Neuronal stem cell (in vitro differentiated cells): Measurements from ENCODE around the gene RAPGEF1.

Source experiments
- DNase-seq: peaks from one replicate; pipeline ENCODE4 v3.0.0-alpha.2; 2013; ENCODE audit warnings: low spot score
- H2AFZ ChIP-seq: one replicate; pipeline ENCODE4 v1.6.1; 2013; ENCODE audit warnings: mild to moderate bottlenecking, low read length, inconsistent platforms
- H2AK5ac ChIP-seq: 2 replicates; pipeline ENCODE4 v1.6.1; 2013; ENCODE audit warnings: low read depth, mild to moderate bottlenecking, inconsistent platforms, low read length, moderate library complexity, mixed read lengths
- H2BK120ac ChIP-seq: 2 replicates; pipeline ENCODE4 v1.6.1; 2013; ENCODE audit warnings: low read depth, mild to moderate bottlenecking, inconsistent platforms, low read length, moderate library complexity, mixed read lengths
- H2BK12ac ChIP-seq: one replicate; pipeline ENCODE4 v1.6.1; 2013; ENCODE audit warnings: low read length, inconsistent platforms
- H2BK15ac ChIP-seq: 2 replicates; pipeline ENCODE4 v1.6.1; 2013; ENCODE audit warnings: mild to moderate bottlenecking, low read length, inconsistent platforms, mixed read lengths
- H2BK5ac ChIP-seq: one replicate; pipeline ENCODE4 v1.6.1; 2013; ENCODE audit warnings: inconsistent platforms, mild to moderate bottlenecking, low read length, moderate library complexity
- H3K14ac ChIP-seq: one replicate; pipeline ENCODE4 v1.6.1; 2013; ENCODE audit warnings: low read length, inconsistent platforms
- H3K18ac ChIP-seq: 2 replicates; pipeline ENCODE4 v1.6.1; 2013; ENCODE audit warnings: low read length, inconsistent platforms
- H3K23ac ChIP-seq: 2 replicates; pipeline ENCODE4 v1.6.1; 2013; ENCODE audit warnings: low read depth, mild to moderate bottlenecking, mixed read lengths, low read length, inconsistent platforms; ENCODE audit not compliant: poor library complexity
- H3K27ac ChIP-seq: replicated peaks from 3 replicates; pipeline ENCODE4 v1.5.1; 2013; ENCODE audit warnings: low read length, inconsistent platforms
- H3K27me3 ChIP-seq, 3 experiments: 2 replicates each; pipeline ENCODE4 v1.6.1; 2013; ENCODE audit warnings: low read length in 3 of 3, mild to moderate bottlenecking in 2 of 3, inconsistent platforms in 1 of 3, low read depth in 1 of 3, mixed read lengths in 1 of 3, moderate library complexity in 1 of 3; ENCODE audit not compliant: control insufficient read depth in 3 of 3, insufficient read depth in 3 of 3
- H3K36me3 ChIP-seq, 2 donors: replicated peaks in 1 of 2; 2 replicates each; pipeline ENCODE4 v1.6.1; 2013; ENCODE audit warnings: low read length in 2 of 2; ENCODE audit not compliant: control insufficient read depth in 2 of 2, insufficient read depth in 2 of 2
- H3K4ac ChIP-seq: 2 replicates; pipeline ENCODE4 v1.6.1; 2013; ENCODE audit warnings: inconsistent platforms, mild to moderate bottlenecking, low read length, moderate library complexity
- H3K4me1 ChIP-seq, 2 donors: 1 replicate in 1 of 2; 2 replicates in 1 of 2; pipeline ENCODE4 v1.6.1; 2013; ENCODE audit warnings: low read length in 2 of 2, low read depth in 1 of 2; ENCODE audit not compliant: control insufficient read depth in 2 of 2, insufficient read depth in 1 of 2
- H3K4me2 ChIP-seq: one replicate; pipeline ENCODE4 v1.6.1; 2013; ENCODE audit warnings: mild to moderate bottlenecking, low read length, inconsistent platforms; ENCODE audit not compliant: insufficient read depth, poor library complexity, severe bottlenecking
- H3K4me3 ChIP-seq, 2 donors: 2 replicates each; pipeline ENCODE4 v1.5.1; 2013; ENCODE audit warnings: low read length in 2 of 2, mild to moderate bottlenecking in 2 of 2, inconsistent platforms in 1 of 2, moderate library complexity in 1 of 2
- H3K79me1 ChIP-seq: one replicate; pipeline ENCODE4 v1.6.1; 2013; ENCODE audit warnings: low read depth, mild to moderate bottlenecking, inconsistent platforms, low read length, moderate library complexity
- H3K9ac ChIP-seq: one replicate; pipeline ENCODE4 v1.6.1; 2013; ENCODE audit warnings: mild to moderate bottlenecking, low read depth, low read length, inconsistent platforms; ENCODE audit not compliant: poor library complexity
- H3K9me3 ChIP-seq, 2 donors: replicated peaks in 1 of 2; 2 replicates each; pipeline versions ENCODE3 to v1.6.1; 2013; ENCODE audit warnings: low read length in 2 of 2, mild to moderate bottlenecking in 2 of 2, inconsistent platforms in 1 of 2, low read depth in 1 of 2, mixed read lengths in 1 of 2, moderate library complexity in 1 of 2; ENCODE audit not compliant: control insufficient read depth in 2 of 2, insufficient read depth in 1 of 2
- H4K8ac ChIP-seq: one replicate; pipeline ENCODE4 v1.6.1; 2013; ENCODE audit warnings: low read depth, mild to moderate bottlenecking, inconsistent platforms, low read length, moderate library complexity
- H4K91ac ChIP-seq: one replicate; pipeline ENCODE4 v1.6.1; 2013; ENCODE audit warnings: low read length, low read depth, mild to moderate bottlenecking, inconsistent platforms; ENCODE audit not compliant: poor library complexity
- WGBS, 2 donors: extraction: QIAGEN DNeasy Blood & Tissue Kit; methylation state at CpG; one replicate each; pipeline ENCODE4 v1.1.7; 2013; ENCODE audit warnings: missing lambda C conversion rate in 2 of 2, mixed read lengths in 1 of 2; ENCODE audit not compliant: insufficient read length in 2 of 2, insufficient replicate concordance in 1 of 2; ENCODE audit errors: extremely low coverage in 2 of 2; 5-methylcytosine and 5-hydroxymethylcytosine counted together

RAPGEF1 gene

DNA sequence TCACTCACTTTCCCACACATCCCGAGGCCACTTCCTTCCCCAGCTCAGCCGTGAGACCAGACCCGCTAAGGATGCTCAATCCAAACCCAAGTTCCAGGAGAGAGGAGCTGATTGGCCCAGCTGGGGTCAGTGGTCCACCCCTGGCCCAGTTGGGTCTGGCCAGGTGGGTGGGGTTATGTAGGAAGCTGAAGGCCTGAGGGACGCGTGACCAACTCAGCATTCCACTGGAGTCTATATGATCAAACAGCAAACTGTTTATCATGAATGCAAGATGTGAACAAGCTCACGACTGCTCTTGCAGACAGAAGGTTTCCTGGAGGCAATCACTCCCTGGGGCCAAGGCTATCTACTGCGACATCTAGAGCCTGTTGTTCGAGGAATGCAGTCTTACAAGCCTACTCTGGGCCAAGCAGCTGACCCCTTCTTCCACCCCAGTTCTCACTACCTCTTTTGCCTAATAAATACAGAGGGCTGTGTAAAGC, 4.9 kb upstream of the RAPGEF1 start:
- H3K18ac ChIP-seq, result no peak overlapping the region
- no peak overlapping the region for H2BK120ac ChIP-seq
- no peak overlapping the region for H2BK5ac ChIP-seq
- no CpG with 5 or more reads among the region's 8 CpGs for WGBS, 2 donors
- H3K4me1 ChIP-seq, result peaks cover 0 to 4% of the 10 kb centered on the region in 2 donors
- no peaks in the 10 kb centered on the region for H3K36me3 ChIP-seq
- H3K9me3 ChIP-seq, result peaks cover 3 to 6% of the 10 kb centered on the region in 2 donors
- H3K4ac ChIP-seq, result no peak overlapping the region
- no peaks in the 10 kb centered on the region for H3K79me1 ChIP-seq
- no peak overlapping the region for H3K9ac ChIP-seq
- H2AFZ ChIP-seq, result no peak overlapping the region
- no peak overlapping the region for H4K8ac ChIP-seq
- H3K27me3 ChIP-seq, result no peaks in the 10 kb centered on the region
- no peak overlapping the region for H3K14ac ChIP-seq
- H3K4me3 ChIP-seq, result no peak overlapping the region
- H4K91ac ChIP-seq, result no peak overlapping the region
- H3K23ac ChIP-seq, result no peak overlapping the region
- H2AK5ac ChIP-seq, result no peak overlapping the region
- H2BK15ac ChIP-seq, result no peak overlapping the region
- no peak overlapping the region for H3K4me2 ChIP-seq
- H3K27ac ChIP-seq, result no peak overlapping the region
- DNase-seq, result no peak
- no peak overlapping the region for H2BK12ac ChIP-seq

DNA sequence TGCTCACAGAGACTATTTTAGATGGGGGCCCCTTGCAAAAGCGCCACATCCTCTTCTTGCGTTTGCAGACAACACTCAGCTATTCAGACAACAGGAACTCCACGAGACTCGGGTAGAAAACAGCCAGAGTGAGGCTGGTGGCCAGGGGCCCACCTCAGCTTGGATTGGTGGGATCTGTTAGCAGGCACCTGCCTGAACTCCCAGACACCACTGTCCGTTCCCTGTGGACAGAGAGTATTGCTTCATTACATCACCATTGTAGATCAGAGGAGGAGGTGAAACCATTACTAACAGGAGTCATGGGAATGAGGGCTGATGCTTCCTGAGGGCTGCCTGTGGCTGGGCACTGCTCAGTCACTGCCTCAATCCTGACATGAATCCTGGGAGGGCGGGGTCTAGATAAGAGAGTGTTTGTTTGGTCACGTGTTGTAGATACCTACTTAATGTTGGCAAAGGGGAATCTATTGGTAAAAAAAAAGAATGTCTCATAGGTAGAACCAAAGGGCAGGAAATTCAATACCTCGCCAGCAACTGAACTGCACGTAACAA, 4.4 kb upstream of the RAPGEF1 start:
- no peak overlapping the region for H3K4me3 ChIP-seq
- H3K9ac ChIP-seq, result no peak overlapping the region
- H4K91ac ChIP-seq, result no peak overlapping the region
- no peaks in the 10 kb centered on the region for H3K36me3 ChIP-seq
- H2AFZ ChIP-seq, result no peak overlapping the region
- no peak overlapping the region for H3K4ac ChIP-seq
- H4K8ac ChIP-seq, result no peak overlapping the region
- WGBS, 2 donors, result no CpG with 5 or more reads among the region's 9 CpGs
- H2BK120ac ChIP-seq, result no peak overlapping the region
- H2AK5ac ChIP-seq, result no peak overlapping the region
- H2BK12ac ChIP-seq, result no peak overlapping the region
- no peak overlapping the region for H3K27ac ChIP-seq
- H2BK15ac ChIP-seq, result no peak overlapping the region
- no peak overlapping the region for H2BK5ac ChIP-seq
- H3K27me3 ChIP-seq, result no peaks in the 10 kb centered on the region
- DNase-seq, result no peak
- no peak overlapping the region for H3K18ac ChIP-seq
- H3K9me3 ChIP-seq, result peaks cover 3 to 6% of the 10 kb centered on the region in 2 donors
- H3K23ac ChIP-seq, result no peak overlapping the region
- no peak overlapping the region for H3K4me2 ChIP-seq
- H3K4me1 ChIP-seq, result peaks cover 0 to 4% of the 10 kb centered on the region in 2 donors
- H3K14ac ChIP-seq, result no peak overlapping the region
- H3K79me1 ChIP-seq, result no peaks in the 10 kb centered on the region

DNA sequence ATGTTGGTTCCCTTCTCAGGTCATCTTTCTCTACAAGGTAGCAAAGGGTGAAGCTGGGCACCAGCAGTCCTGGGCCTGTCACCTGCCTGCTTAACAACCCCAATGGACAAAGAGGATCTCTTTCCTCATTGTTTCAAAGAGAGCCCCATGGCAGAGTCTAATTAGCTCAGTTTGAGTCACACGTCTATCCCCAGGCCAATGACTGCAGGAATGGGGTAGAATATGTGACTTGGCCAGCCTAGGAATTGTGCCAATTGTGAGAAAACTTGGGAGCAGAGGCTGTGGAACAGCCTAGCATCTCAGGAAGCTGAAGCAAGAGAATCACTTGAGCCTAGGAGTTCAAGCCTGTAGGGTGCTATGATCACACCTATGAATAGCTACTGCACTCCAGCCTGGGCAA, 3.6 kb upstream of the RAPGEF1 start:
- no peak overlapping the region for H2BK15ac ChIP-seq
- H3K4ac ChIP-seq, result no peak overlapping the region
- no peak overlapping the region for H2AK5ac ChIP-seq
- no peak overlapping the region for H3K23ac ChIP-seq
- H3K14ac ChIP-seq, result no peak overlapping the region
- no peak overlapping the region for H2AFZ ChIP-seq
- H4K8ac ChIP-seq, result no peak overlapping the region
- H3K79me1 ChIP-seq, result no peaks in the 10 kb centered on the region
- no peaks in the 10 kb centered on the region for H3K36me3 ChIP-seq
- no peaks in the 10 kb centered on the region for H3K27me3 ChIP-seq
- no peak overlapping the region for H3K4me2 ChIP-seq
- whole genome bisulfite sequencing, 2 donors, result no CpG with 5 or more reads among the region's 1 CpG
- no peak overlapping the region for H3K4me3 ChIP-seq
- no peak overlapping the region for H2BK5ac ChIP-seq
- no peak overlapping the region for H2BK12ac ChIP-seq
- H2BK120ac ChIP-seq, result no peak overlapping the region
- no peak overlapping the region for H3K9ac ChIP-seq
- no peak overlapping the region for H3K27ac ChIP-seq
- peaks cover 3 to 6% of the 10 kb centered on the region in 2 donors for H3K9me3 ChIP-seq
- no peak for DNase-seq
- H3K18ac ChIP-seq, result no peak overlapping the region
- no peak overlapping the region for H4K91ac ChIP-seq
- H3K4me1 ChIP-seq, result peaks cover 6 to 7% of the 10 kb centered on the region in 2 donors

DNA sequence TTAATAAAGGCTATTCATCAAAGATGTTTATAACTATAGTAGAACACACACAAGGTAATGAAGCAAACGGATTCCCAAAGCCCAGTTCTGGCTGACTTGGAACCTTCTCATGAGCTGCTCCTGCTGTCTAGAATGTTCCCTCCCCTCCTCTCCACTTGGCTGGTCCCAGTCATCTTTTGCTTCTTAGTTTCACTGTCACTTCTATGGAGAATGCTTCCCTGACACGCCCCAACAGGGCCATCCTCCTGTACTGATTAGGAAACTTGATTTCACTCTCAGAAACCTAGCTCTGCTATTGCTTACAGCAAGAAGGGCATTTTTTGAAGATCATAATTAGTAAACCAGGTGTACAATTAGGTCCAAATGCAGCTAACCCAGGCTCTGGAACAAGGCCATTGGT, 3.2 kb upstream of the RAPGEF1 start:
- Histone ChIP-seq H3K4me1 (peaks cover 6 to 9% of the 10 kb centered on the region in 2 donors), H3K4ac (no peak overlapping the region), H3K9ac (no peak overlapping the region), H2BK15ac (no peak overlapping the region), H3K4me3 (no peak overlapping the region), H3K9me3 (peaks cover 3 to 6% of the 10 kb centered on the region in 2 donors), H2AFZ (no peak overlapping the region), H3K27ac (no peak overlapping the region), H3K4me2 (no peak overlapping the region), H3K23ac (no peak overlapping the region), H2BK120ac (no peak overlapping the region), H3K79me1 (no peaks in the 10 kb centered on the region), H3K14ac (no peak overlapping the region), H2BK5ac (no peak overlapping the region), H3K36me3 (no peaks in the 10 kb centered on the region), H3K27me3 (no peaks in the 10 kb centered on the region), H2BK12ac (no peak overlapping the region), H4K8ac (no peak overlapping the region), H3K18ac (no peak overlapping the region), H4K91ac (no peak overlapping the region), H2AK5ac (no peak overlapping the region)
- DNase-seq, result no peak
- no CpG with 5 or more reads among the region's 2 CpGs for WGBS, 2 donors
